AG10803 (cell line): ENCODE data around the gene SGO2.
"Not testable (repeated sequence)": the region's sequence is repeated elsewhere in the genome, so short reads cannot be mapped to it uniquely, and the experiment has no call there.

ENCODE experiments used
- DNase-seq: peaks from one replicate; pipeline ENCODE4 v3.0.0; 2010; ENCODE audit warnings: low read depth
- H3K4me3 ChIP-seq: 2 replicates; pipeline ENCODE4 v1.5.1; 2011; ENCODE audit warnings: mild to moderate bottlenecking, low read length, control low read depth
- CTCF ChIP-seq: conservative IDR thresholded peaks from 2 replicates; pipeline ENCODE4 v1.5.1; 2011; ENCODE audit warnings: mild to moderate bottlenecking, low read length, control low read depth, inconsistent platforms

The SGO2 gene

GRCh38 chr2:200620606-200621390, 94.8 kb downstream of the SGO2 start:
- H3K4me3 ChIP-seq = no peak overlapping the region
- DNase-seq = no peak
- TF ChIP-seq CTCF = no peak

DNA sequence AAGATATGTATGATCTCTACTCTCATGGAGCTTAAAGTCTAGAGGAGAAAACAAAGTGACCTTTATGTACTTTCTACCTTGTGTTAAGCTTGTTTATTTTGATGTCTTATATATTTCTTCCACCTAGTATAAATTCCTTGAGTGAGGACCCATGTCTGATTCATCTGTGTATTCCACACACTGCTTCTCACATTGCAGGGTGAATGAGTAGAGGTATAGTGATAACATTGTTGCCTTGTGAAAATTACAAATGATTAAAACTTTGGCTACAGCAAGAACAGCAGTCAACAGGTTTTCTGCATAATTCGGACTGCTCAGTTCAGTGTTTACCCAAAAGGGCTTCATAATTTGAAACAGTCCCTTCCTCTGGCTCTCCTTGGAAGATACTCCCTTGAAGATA, 96.1 kb downstream of the SGO2 start:
- no peak overlapping the region for H3K4me3 ChIP-seq
- DNase-seq = no peak
- no peak for TF ChIP-seq CTCF

DNA sequence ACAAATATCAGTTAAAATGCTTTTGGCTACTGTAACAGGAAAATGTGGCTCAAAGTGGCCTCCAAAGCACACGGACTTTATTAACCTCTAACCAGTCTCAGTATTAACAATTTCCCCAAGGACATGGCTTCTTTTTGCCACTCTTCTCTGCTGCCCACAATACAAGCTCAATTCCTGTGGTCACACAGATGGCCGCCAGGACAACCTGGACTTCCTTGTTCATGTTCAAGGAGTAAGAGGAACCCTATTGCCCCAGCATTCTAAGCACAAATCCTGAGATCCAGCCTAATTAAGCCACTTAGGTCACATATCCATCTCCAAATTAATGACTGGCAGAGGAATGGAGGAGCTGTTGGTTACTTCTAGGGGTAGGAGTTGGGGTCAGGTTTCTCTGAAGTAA, 98.0 kb downstream of the SGO2 start:
- H3K4me3 ChIP-seq = no peak overlapping the region
- no peak for DNase-seq
- no peak for TF ChIP-seq CTCF

DNA sequence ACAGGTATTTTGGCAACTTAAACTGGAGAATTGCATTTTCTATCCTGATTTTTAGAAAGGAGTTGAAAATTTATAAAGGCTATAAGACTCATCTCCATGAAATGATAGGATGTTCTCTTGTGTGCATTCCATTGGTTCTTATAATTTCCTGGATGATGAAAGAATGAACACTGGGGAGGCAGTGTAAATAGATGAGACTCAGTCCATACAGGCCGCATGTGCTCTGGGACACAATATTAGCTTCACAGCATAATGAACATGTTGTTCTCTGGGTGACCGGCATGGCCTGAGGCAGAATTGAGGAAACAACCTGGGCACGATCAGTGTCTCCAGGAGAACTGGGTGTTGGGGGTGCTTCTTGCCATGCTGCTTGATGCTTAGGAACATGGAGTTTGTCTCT, 98.7 kb downstream of the SGO2 start:
- no peak for TF ChIP-seq CTCF
- H3K4me3 ChIP-seq = no peak overlapping the region
- DNase-seq = peak; percentile 80

DNA sequence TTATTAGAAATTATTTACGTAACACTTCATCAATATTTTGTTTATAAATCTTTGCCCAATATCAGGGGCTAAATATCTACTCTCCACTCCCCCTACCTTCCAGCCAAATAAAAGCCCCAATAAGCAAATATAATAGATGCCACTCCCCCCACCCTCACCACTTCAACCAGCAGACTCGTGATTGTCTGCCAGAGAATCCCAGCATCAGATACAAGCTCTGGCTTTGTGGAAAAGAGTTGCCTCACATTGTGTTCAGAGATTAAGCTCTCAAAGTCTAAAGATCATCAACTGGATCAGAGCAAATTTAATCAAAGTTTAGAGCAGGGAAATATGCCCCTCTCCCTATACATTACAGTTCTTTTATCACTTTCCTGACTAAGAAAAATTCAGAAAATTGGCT, 99.3 kb downstream of the SGO2 start:
- no peak overlapping the region for H3K4me3 ChIP-seq
- TF ChIP-seq CTCF = no peak
- no peak for DNase-seq

DNA sequence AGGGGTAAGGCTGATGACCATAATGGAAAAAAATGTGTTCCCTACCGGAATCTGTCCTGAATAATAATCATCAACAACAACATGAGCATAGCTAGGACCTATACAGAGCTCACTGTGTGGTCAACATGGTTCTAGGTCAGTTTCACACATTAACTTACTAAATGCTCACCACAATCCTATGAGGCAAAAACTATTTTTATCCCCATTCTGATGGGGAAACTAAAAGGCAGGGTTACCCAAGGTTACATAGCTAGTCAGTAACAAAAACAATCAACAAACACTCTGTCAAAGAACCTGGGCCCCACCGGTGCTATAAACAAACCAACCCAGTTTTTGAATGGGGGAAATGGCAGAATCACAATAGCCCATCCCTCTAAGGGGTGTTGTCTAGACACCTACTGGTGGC, 100.0 kb downstream of the SGO2 start:
- DNase-seq = peak; percentile 83
- TF ChIP-seq CTCF = 0 out of 2 replicates have a peak, but pooled peaks have one; percentile 6
- no peak overlapping the region for H3K4me3 ChIP-seq

DNA sequence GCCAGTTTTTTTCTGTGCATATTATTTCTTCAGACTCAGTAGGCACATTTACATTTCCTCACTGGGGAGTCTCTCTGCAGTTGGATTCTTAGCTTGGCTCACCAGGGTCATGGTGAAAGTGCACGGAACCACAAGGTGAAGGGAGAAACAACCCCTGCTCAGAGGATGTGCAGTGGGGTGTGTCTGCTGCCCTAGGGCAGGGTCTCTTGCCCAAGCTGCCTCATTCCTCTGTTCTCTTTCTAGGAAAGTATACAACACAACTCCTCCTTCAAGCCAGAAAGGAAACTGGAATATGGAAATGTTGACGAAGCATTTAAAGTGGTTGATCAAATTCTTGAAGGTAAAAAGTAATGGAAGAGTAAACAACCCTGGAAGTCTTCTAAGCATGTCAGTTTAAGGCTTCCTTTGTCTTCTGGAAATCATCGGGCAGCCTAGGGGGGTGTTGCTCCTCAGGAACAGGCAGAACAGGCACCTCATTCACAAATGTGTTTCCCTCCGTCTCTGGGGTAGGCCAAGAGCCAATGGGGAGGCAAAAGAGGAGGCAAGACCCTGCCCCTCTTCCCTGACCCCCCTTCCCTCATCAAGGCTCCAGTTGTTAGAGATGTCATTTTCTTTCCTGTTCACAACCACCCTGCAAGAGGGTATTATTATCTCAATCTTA, 101.2 kb downstream of the SGO2 start:
- no peak for TF ChIP-seq CTCF
- no peak overlapping the region for H3K4me3 ChIP-seq
- DNase-seq = no peak

- not testable (repeated sequence) for H3K4me3 ChIP-seq, DNase-seq
These were observed 102.5 kb downstream of the SGO2 start for GRCh38 chr2:200628461-200628860.
